Activated naive CD4-positive, alpha-beta T cell (primary cell): Measurements from ENCODE around the gene NLRC3.
A peak's percentile ranks its signal among the peaks of the same experiment; 100 is the strongest.

Experiments used
- DNase-seq, 4 experiments: peaks; one replicate each; lab custom pipeline; 2025; lab: John Stamatoyannopoulos, UW

Gene NLRC3

GRCh38 chr16:3578610-3579551 lies 1.7 kb upstream of the NLRC3 start:
- peak in 2 of 4 experiments; percentile 12 to 20 for DNase-seq

GRCh38 chr16:3578121-3578520 lies 918 bp upstream of the NLRC3 start:
- peak in 1 of 4 experiments; percentile 21 for DNase-seq

GRCh38 chr16:3576211-3576610 lies 992 bp downstream of the NLRC3 start:
- DNase-seq, result peak in 1 of 4 experiments; percentile 21

GRCh38 chr16:3575491-3575890 lies 1.7 kb downstream of the NLRC3 start:
- no peak for DNase-seq

- no peak for DNase-seq
Measured at GRCh38 chr16:3574195-3574594, 3.0 kb downstream of the NLRC3 start.

- DNase-seq, result no peak
Measured at GRCh38 chr16:3573146-3573815, 3.9 kb downstream of the NLRC3 start.

- no peak for DNase-seq
Measured at GRCh38 chr16:3570420-3571062, 6.7 kb downstream of the NLRC3 start.

GRCh38 chr16:3569851-3570250 lies 7.4 kb downstream of the NLRC3 start:
- DNase-seq, result no peak

GRCh38 chr16:3566990-3567389 lies 10.2 kb downstream of the NLRC3 start:
- no peak for DNase-seq

- no peak for DNase-seq
Measured at GRCh38 chr16:3564889-3565141, 12.4 kb downstream of the NLRC3 start.

GRCh38 chr16:3564130-3564888 lies 12.9 kb downstream of the NLRC3 start:
- no peak for DNase-seq

- no peak for DNase-seq
Measured at GRCh38 chr16:3562914-3563480, 14.2 kb downstream of the NLRC3 start.

- DNase-seq, result no peak
Measured at GRCh38 chr16:3561626-3562025, 15.6 kb downstream of the NLRC3 start.

- no peak for DNase-seq
Measured at GRCh38 chr16:3554351-3554928, 22.8 kb downstream of the NLRC3 start.

GRCh38 chr16:3553138-3553923 lies 23.9 kb downstream of the NLRC3 start:
- no peak for DNase-seq

- DNase-seq, result no peak
Measured at GRCh38 chr16:3550851-3551847, 26.1 kb downstream of the NLRC3 start.

GRCh38 chr16:3549906-3550305 lies 27.3 kb downstream of the NLRC3 start:
- no peak for DNase-seq

- DNase-seq, result no peak
Measured at GRCh38 chr16:3548859-3549258, 28.3 kb downstream of the NLRC3 start.

- DNase-seq, result no peak
Measured at GRCh38 chr16:3548445-3548844, 28.8 kb downstream of the NLRC3 start.
